Measurements from ENCODE around the gene ECI2. TPM values are rescaled to one million over a fixed set of nuclear protein-coding genes. Genes with fewer than 3 reads are reported as not detected.
A peak's percentile ranks its signal among the peaks of the same experiment; 100 is the strongest.

The ECI2 gene
- total and polyA plus RNA-seq, 2 of the 13 experiments (the other 11 are each of a cell fraction or from before 2014, with no cell fraction given): 78.5 to 228 TPM

- TF ChIP-seq DBP (CRISPR knock-in tag; IDR thresholded peaks at IDR 0.05; ENCODE audit: not compliant biosample characterization) (no peak), ETV6 (CRISPR knock-in tag; conservative IDR thresholded peaks at IDR 0.05) (peak; percentile 92), HOXA7 (CRISPR knock-in tag; IDR thresholded peaks at IDR 0.05) (no peak), KIAA2018 (CRISPR knock-in tag; IDR thresholded peaks at IDR 0.05; ENCODE audit: borderline replicate concordance) (0 out of 2 replicates have a peak, but pooled peaks have one; percentile 29), ZFP91 (CRISPR knock-in tag; IDR thresholded peaks at IDR 0.05; ENCODE audit: borderline replicate concordance) (peak; percentile 72; the same call in 1 of the 2 replicates), ATF4 (CRISPR knock-in tag; IDR thresholded peaks at IDR 0.05) (no peak; a peak in 1 of 4 replicates), PAX8 (CRISPR knock-in tag; IDR thresholded peaks at IDR 0.05; ENCODE audit: borderline replicate concordance) (no peak), SRSF9 (IDR thresholded peaks at IDR 0.05; ENCODE audit: borderline replicate concordance, insufficient read depth, low read depth, low read length, poor library complexity, severe bottlenecking) (no peak), ZNF251 (CRISPR knock-in tag; IDR thresholded peaks at IDR 0.05) (0 out of 2 replicates have a peak, but pooled peaks have one; percentile 31), MED8 (CRISPR knock-in tag; IDR thresholded peaks at IDR 0.05; ENCODE audit: insufficient replicate concordance) (peak; percentile 69), SP5 (CRISPR knock-in tag; IDR thresholded peaks at IDR 0.05; ENCODE audit: borderline replicate concordance, low read depth) (no peak), SIN3B (IDR thresholded peaks at IDR 0.05; ENCODE audit: low read length) (no peak), BCL3 (CRISPR knock-in tag; IDR thresholded peaks at IDR 0.05) (peak; percentile 75; the same call in 1 of the 2 replicates)
These were observed at the start of gene ECI2 (continued) for GRCh38 chr6:4134841-4135664.

Measured in HepG2 (cell line).